GM23248 (cell line): ENCODE data around the gene RAB4B. TPM values are rescaled to one million over a fixed set of nuclear protein-coding genes. Genes with fewer than 3 reads are reported as not detected.

Experiments
- DNase-seq: peaks from one replicate; pipeline ENCODE4 v3.0.0-alpha.2; 2015
- H2AFZ ChIP-seq: fragments of 200-600 bp; sonication (generic); 2 replicates; pipeline ENCODE4 v1.6.1; 2016; ENCODE audit warnings: antibody characterized with exemption
- H3F3A ChIP-seq: fragments of 200-600 bp; sonication (generic); 2 replicates; pipeline ENCODE4 v1.6.1; 2016; ENCODE audit warnings: mild to moderate bottlenecking, antibody characterized with exemption, mixed run types; ENCODE audit not compliant: insufficient read depth
- H3K27ac ChIP-seq: fragments of 200-600 bp; sonication (generic); 2 replicates; pipeline ENCODE4 v1.5.1; 2016; ENCODE audit warnings: mild to moderate bottlenecking
- H3K27me3 ChIP-seq: fragments of 200-600 bp; sonication (generic); replicated peaks from 2 replicates; pipeline ENCODE4 v1.6.1; 2016; ENCODE audit warnings: mild to moderate bottlenecking; ENCODE audit not compliant: insufficient read depth
- H3K36me3 ChIP-seq: fragments of 200-600 bp; sonication (generic); 2 replicates; pipeline ENCODE4 v1.6.1; 2016; ENCODE audit warnings: low read depth, mild to moderate bottlenecking
- H3K4me1 ChIP-seq: fragments of 200-600 bp; sonication (generic); 2 replicates; pipeline ENCODE4 v1.6.1; 2016; ENCODE audit warnings: mild to moderate bottlenecking; ENCODE audit not compliant: insufficient read depth
- H3K4me2 ChIP-seq: fragments of 200-600 bp; sonication (generic); one replicate; pipeline ENCODE4 v1.6.1; 2016; ENCODE audit warnings: mild to moderate bottlenecking; ENCODE audit not compliant: unreplicated experiment
- H3K4me3 ChIP-seq: fragments of 200-600 bp; sonication (generic); 2 replicates; pipeline ENCODE4 v1.5.1; 2016; ENCODE audit warnings: mild to moderate bottlenecking
- H3K79me2 ChIP-seq: fragments of 200-600 bp; sonication (generic); 2 replicates; pipeline ENCODE4 v1.6.1; 2016; ENCODE audit warnings: mild to moderate bottlenecking; ENCODE audit not compliant: insufficient read depth
- H3K9ac ChIP-seq: fragments of 200-600 bp; sonication (generic); 2 replicates; pipeline ENCODE4 v1.6.1; 2016; ENCODE audit warnings: mild to moderate bottlenecking
- H3K9me2 ChIP-seq: fragments of 200-600 bp; sonication (generic); 2 replicates; pipeline ENCODE4 v1.6.1; 2016; ENCODE audit warnings: mixed run types, mild to moderate bottlenecking, moderate library complexity; ENCODE audit not compliant: insufficient read depth
- H3K9me3 ChIP-seq: fragments of 200-600 bp; sonication (generic); one replicate; pipeline ENCODE4 v1.6.1; 2017; ENCODE audit warnings: low read depth
- H4K20me1 ChIP-seq: fragments of 200-600 bp; sonication (generic); 2 replicates; pipeline ENCODE4 v1.6.0; 2016; ENCODE audit not compliant: insufficient read depth
- EZH2 ChIP-seq: fragments of 200-600 bp; sonication (generic); IDR thresholded peaks from 2 replicates; pipeline ENCODE4 v1.6.1; 2018; ENCODE audit warnings: antibody characterized with exemption, mild to moderate bottlenecking; ENCODE audit not compliant: insufficient read depth, poor library complexity, severe bottlenecking
- EZH2phosphoT487 ChIP-seq: fragments of 200-600 bp; sonication (generic); IDR thresholded peaks from 2 replicates; pipeline ENCODE4 v1.6.1; 2018; ENCODE audit warnings: antibody characterized with exemption, moderate library complexity, mild to moderate bottlenecking, low read depth; ENCODE audit not compliant: insufficient read depth
- WGBS, 2 experiments: methylation state at CpG; one replicate each; pipeline ENCODE4 v1.1.6; 2015 to 2017; ENCODE audit warnings: low lambda C conversion rate in 2 of 2, low coverage in 1 of 2; ENCODE audit errors: missing lambda C conversion rate in 2 of 2; 5-methylcytosine and 5-hydroxymethylcytosine counted together
- in situ Hi-C: fragments of 300-500 bp; cut with MboI; formaldehyde crosslinking; loops from 2 replicates; pipeline ENCODE4 v1.15.0; 2020
- polyA plus RNA-seq: library from polyadenylated mRNA; unstranded; fragments of >200 nt; fragmentation: Nextera tagmentation; extraction: Ambion mirVana; gene quantifications from 2 replicates; pipeline ENCODE4 v1.2.1, GENCODE V29; 2016
- total RNA-seq: library from RNA; depleted of rRNA; stranded (reverse); fragments of >200 nt; shearing (Covaris generic); gene quantifications from 2 replicates; pipeline ENCODE4 v1.2.3, GENCODE V29; 2014

The RAB4B gene
- total and polyA plus RNA-seq, 2 experiments from 2014 or later = 23.2 to 25.6 TPM

- TF ChIP-seq EZH2 (no peak), EZH2phosphoT487 (no peak)
- peaks cover 25% of the 10 kb centered on the region for H3K4me1 ChIP-seq
- peaks cover 22% of the 10 kb centered on the region; the same call in 1 of the 2 replicates for H3F3A ChIP-seq
- DNase-seq = no peak
- H4K20me1 ChIP-seq = no peaks in the 10 kb centered on the region
- no peaks in the 10 kb centered on the region for H3K9me3 ChIP-seq
- WGBS, 2 experiments = 96% methylated on average over 7 of the region's 7 CpGs
- H3K27ac ChIP-seq = no peak overlapping the region
- H3K27me3 ChIP-seq = no peaks in the 10 kb centered on the region
- peaks cover 26% of the 10 kb centered on the region for H3K79me2 ChIP-seq
- H3K9me2 ChIP-seq = no peaks in the 10 kb centered on the region
- H3K36me3 ChIP-seq = no peaks in the 10 kb centered on the region
- in situ Hi-C loops = no loop called here
- no peak overlapping the region for H3K4me3 ChIP-seq
- no peak overlapping the region for H3K9ac ChIP-seq
- H3K4me2 ChIP-seq = no peak overlapping the region
- no peak overlapping the region for H2AFZ ChIP-seq
Measured at GRCh38 chr19:40747536-40747935, 30.5 kb upstream of the RAB4B start.

- in situ Hi-C loops = no loop called here
- Histone ChIP-seq H3K36me3 (no peaks in the 10 kb centered on the region), H3K4me3 (peak within 1 kb of the TSS; percentile 93), H3K9me2 (no peaks in the 10 kb centered on the region), H3K79me2 (peaks cover 53% of the 10 kb centered on the region), H3K4me1 (peaks cover 38% of the 10 kb centered on the region), H3K4me2 (peak within 1 kb of the TSS; percentile 100), H3K9ac (peak within 1 kb of the TSS; percentile 98), H3K27ac (peak within 1 kb of the TSS; percentile 98), H3K9me3 (no peaks in the 10 kb centered on the region), H4K20me1 (no peaks in the 10 kb centered on the region), H2AFZ (peak within 1 kb of the TSS; percentile 64), H3F3A (peaks cover 29% of the 10 kb centered on the region; the same call in 1 of the 2 replicates), H3K27me3 (no peaks in the 10 kb centered on the region)
- TF ChIP-seq EZH2 (no peak), EZH2phosphoT487 (no peak)
- 1% methylated on average over 43 of the region's 43 CpGs for WGBS, 2 experiments
- peak; percentile 100 for DNase-seq
Measured at GRCh38 chr19:40750058-40750873, 27.8 kb upstream of the RAB4B start, which contains the start of gene ACTMAP. TSS of gene ACTMAP (minus strand) at chr19:40750477. CDS start at chr19:40749803, 674 bp downstream.

GRCh38 chr19:40750874-40751537 is 27.0 kb upstream of the RAB4B start, which contains the start of gene SNRPA:
TSS of gene SNRPA (plus strand) at chr19:40751203. CDS start at chr19:40751409, 206 bp downstream.
- no peaks in the 10 kb centered on the region for H4K20me1 ChIP-seq
- H3K4me2 ChIP-seq = peak within 1 kb of the TSS; percentile 100
- peaks cover 61% of the 10 kb centered on the region for H3K79me2 ChIP-seq
- no peaks in the 10 kb centered on the region for H3K9me2 ChIP-seq
- H3K4me3 ChIP-seq = peak within 1 kb of the TSS; percentile 93
- H3K9me3 ChIP-seq = no peaks in the 10 kb centered on the region
- 0 to 1% methylated on average over 41 to 46 of the region's 46 CpGs for WGBS, 2 experiments
- no peaks in the 10 kb centered on the region for H3K36me3 ChIP-seq
- peaks cover 22% of the 10 kb centered on the region; the same call in 1 of the 2 replicates for H3F3A ChIP-seq
- in situ Hi-C loops = no loop called here
- TF ChIP-seq EZH2 (no peak), EZH2phosphoT487 (no peak)
- H3K27ac ChIP-seq = peak within 1 kb of the TSS; percentile 98
- peak within 1 kb of the TSS; percentile 64 for H2AFZ ChIP-seq
- peaks cover 30% of the 10 kb centered on the region for H3K4me1 ChIP-seq
- peak within 1 kb of the TSS; percentile 98 for H3K9ac ChIP-seq
- DNase-seq = peak; percentile 100
- no peaks in the 10 kb centered on the region for H3K27me3 ChIP-seq

GRCh38 chr19:40752257-40752781 is 25.7 kb upstream of the RAB4B start:
- 44 to 46% methylated on average over 11 to 12 of the region's 12 CpGs for WGBS, 2 experiments
- Histone ChIP-seq H2AFZ (no peak overlapping the region), H3K4me3 (peak overlapping the region; percentile 75), H3K9me3 (no peaks in the 10 kb centered on the region), H3K79me2 (peaks cover 74% of the 10 kb centered on the region), H3K27ac (peak overlapping the region; percentile 98), H3K27me3 (no peaks in the 10 kb centered on the region), H3K9me2 (no peaks in the 10 kb centered on the region), H3F3A (peaks cover 22% of the 10 kb centered on the region; the same call in 1 of the 2 replicates), H3K36me3 (no peaks in the 10 kb centered on the region), H3K4me2 (peak overlapping the region; percentile 100), H3K4me1 (peaks cover 29% of the 10 kb centered on the region), H4K20me1 (no peaks in the 10 kb centered on the region), H3K9ac (peak overlapping the region; percentile 98)
- TF ChIP-seq EZH2phosphoT487 (no peak), EZH2 (no peak)
- in situ Hi-C loops = no loop called here
- DNase-seq = no peak
